Suprapubic skin (tissue), 4 donors: ENCODE measurements around the gene SOX6.

Experiments used
- CTCF ChIP-seq, 2 donors: fragments of 200-600 bp in 1 of 2; fragments of 450-650 bp in 1 of 2; sonication (generic) in 1 of 2; IDR thresholded peaks; one replicate each; pipeline ENCODE4 v1.5.1; 2016 to 2019; ENCODE audit warnings: antibody characterized with exemption in 2 of 2, mild to moderate bottlenecking in 1 of 2, moderate library complexity in 1 of 2
- EP300 ChIP-seq: sonication (generic); formaldehyde crosslinking; IDR thresholded peaks from one replicate; pipeline ENCODE4 v1.6.1; 2017; ENCODE audit warnings: antibody characterized with exemption
- POLR2AphosphoS5 ChIP-seq, 3 donors: sonication (generic); formaldehyde crosslinking; IDR thresholded peaks; one replicate each; pipeline ENCODE4 v1.6.1; 2017; ENCODE audit warnings: antibody characterized with exemption in 3 of 3

GRCh38 chr11:15970506-15971214 lies 385.7 kb downstream of the SOX6 start:
- TF ChIP-seq CTCF (IDR thresholded peaks at IDR 0.05) (no peak), POLR2AphosphoS5 (IDR thresholded peaks at IDR 0.05) (no peak), EP300 (no peak)
